ENCODE measurements around the gene SPECC1. TPM values are rescaled to one million over a fixed set of nuclear protein-coding genes. Genes with fewer than 3 reads are reported as not detected.

Gene SPECC1
- total and polyA plus RNA-seq, 10 of the 15 experiments (the other 5 are each of a cell fraction or from before 2014, with no cell fraction given): 6.4 to 40.6 (median 23.9) TPM

GRCh38 chr17:20273741-20274500, 264.8 kb downstream of the SPECC1 start:
- ChIA-PET RAD21 (ENCODE audit: unreplicated experiment) (no interaction called here), CTCF (no interaction called here), SMC1A (ENCODE audit: uncharacterized antibody, unreplicated experiment) (no interaction called here), POLR2A (no interaction called here)
- H3K4me1 ChIP-seq (ENCODE audit: control insufficient read depth, insufficient read depth, low read length): no peaks in the 10 kb centered on the region
- H3K79me2 ChIP-seq (ENCODE audit: control insufficient read depth, insufficient read depth, low read length): no peaks in the 10 kb centered on the region
- in situ Hi-C loops (cut with MboI): no loop called here
- H3K4me2 ChIP-seq (ENCODE audit: control insufficient read depth, insufficient read depth): no peak overlapping the region
- no peaks in the 10 kb centered on the region for H3K27me3 ChIP-seq (replicated peaks in 1 of 2; ENCODE audit: control insufficient read depth in 2 of 2, insufficient read depth in 2 of 2, low read length in 1 of 2)
- H3K4me3 ChIP-seq: no peak overlapping the region
- ATAC-seq: no peak
- FAIRE-seq: no peak
- H3K27ac ChIP-seq (ENCODE audit: control insufficient read depth, insufficient read depth): no peak overlapping the region
- no peak overlapping the region for H2AFZ ChIP-seq (ENCODE audit: control insufficient read depth, low read depth, low read length)
- BruUV-seq (replicated peaks): no TSS peak
- WGBS (ENCODE audit: insufficient coverage, insufficient replicate concordance, low lambda C conversion rate, missing lambda C conversion rate): 92% methylated on average over 8 of the region's 8 CpGs
- TF ChIP-seq SMARCA5 (IDR thresholded peaks at IDR 0.05) (no peak), POLR2AphosphoS2 (IDR thresholded peaks at IDR 0.05; ENCODE audit: low read depth, low read length) (no peak), EGR1 (IDR thresholded peaks at IDR 0.05; ENCODE audit: borderline replicate concordance in 1 of 2, low read depth in 2 of 2, low read length in 2 of 2) (no peak)
- no peaks in the 10 kb centered on the region for H3K9me3 ChIP-seq (replicated peaks; ENCODE audit: control insufficient read depth, insufficient read depth, low read length)
- H3K9ac ChIP-seq (ENCODE audit: control insufficient read depth, insufficient read depth, low read length): no peak overlapping the region
- no peaks in the 10 kb centered on the region for H4K20me1 ChIP-seq (ENCODE audit: control insufficient read depth, insufficient read depth)
- intact Hi-C loops (cut with micrococcal nuclease; ENCODE audit: unreplicated experiment): no loop called here
- DNase-seq (ENCODE audit: low read depth, low spot score): no peak
- no peaks in the 10 kb centered on the region; a peak in 1 of 4 replicates for H3K36me3 ChIP-seq (ENCODE audit: control insufficient read depth in 2 of 2, insufficient read depth in 2 of 2, low read length in 1 of 2)

- FAIRE-seq: no peak
- TF ChIP-seq LARP7 (IDR thresholded peaks at IDR 0.05) (no peak), MEF2B (IDR thresholded peaks at IDR 0.05; ENCODE audit: partially characterized antibody, poor library complexity, severe bottlenecking) (no peak), EGR1 (IDR thresholded peaks at IDR 0.05; ENCODE audit: borderline replicate concordance in 1 of 2, low read depth in 2 of 2, low read length in 2 of 2) (no peak), EED (IDR thresholded peaks at IDR 0.05; ENCODE audit: low read depth) (no peak), MXI1 (IDR thresholded peaks at IDR 0.05; ENCODE audit: low read depth, low read length) (no peak), SKIL (IDR thresholded peaks at IDR 0.05; ENCODE audit: low read depth, poor library complexity, severe bottlenecking) (no peak), KDM1A (IDR thresholded peaks at IDR 0.05; ENCODE audit: borderline replicate concordance) (no peak), KAT2A (conservative IDR thresholded peaks at IDR 0.05; ENCODE audit: control insufficient read depth, low read depth, low read length) (no peak), NFXL1 (IDR thresholded peaks at IDR 0.05; ENCODE audit: borderline replicate concordance) (no peak), FOS (IDR thresholded peaks at IDR 0.05; ENCODE audit: borderline replicate concordance, extremely low read depth, insufficient read length) (no peak), BHLHE40 (IDR thresholded peaks at IDR 0.05; ENCODE audit: borderline replicate concordance in 1 of 2, low read depth in 2 of 2, low read length in 1 of 2) (no peak), BCL11A (IDR thresholded peaks at IDR 0.05; ENCODE audit: low read depth, low read length) (no peak), YY1 (IDR thresholded peaks at IDR 0.05; ENCODE audit: low read depth, low read length) (no peak)
Observed at GRCh38 chr17:20275653-20276052, 266.5 kb downstream of the SPECC1 start.

More at GRCh38 chr17:20275653-20276052, 266.5 kb downstream of the SPECC1 start:
- H3K79me2 ChIP-seq (ENCODE audit: control insufficient read depth, insufficient read depth, low read length): no peaks in the 10 kb centered on the region
- no peaks in the 10 kb centered on the region for H3K27me3 ChIP-seq (replicated peaks in 1 of 2; ENCODE audit: control insufficient read depth in 2 of 2, insufficient read depth in 2 of 2, low read length in 1 of 2)
- H3K4me1 ChIP-seq (ENCODE audit: control insufficient read depth, insufficient read depth, low read length): no peaks in the 10 kb centered on the region
- ChIA-PET CTCF (interaction anchor here (1.1 to 1.4 kb wide), 3 partner anchors 9 to 156 kb away, joined by 3 to 4 read pairs (median 3); no protein-coding TSS in a partner anchor), RAD21 (ENCODE audit: unreplicated experiment) (no interaction called here), POLR2A (no interaction called here), SMC1A (ENCODE audit: uncharacterized antibody, unreplicated experiment) (interaction anchor here (1.3 to 1.6 kb wide), 2 partner anchors 8 to 23 kb away, joined by 3 read pairs; no protein-coding TSS in a partner anchor)
- no peak overlapping the region for H3K4me2 ChIP-seq (ENCODE audit: control insufficient read depth, insufficient read depth)
- WGBS (ENCODE audit: insufficient coverage, insufficient replicate concordance, low lambda C conversion rate, missing lambda C conversion rate): 95% methylated on average over 2 of the region's 2 CpGs
- H3K36me3 ChIP-seq (ENCODE audit: control insufficient read depth in 2 of 2, insufficient read depth in 2 of 2, low read length in 1 of 2): no peaks in the 10 kb centered on the region; a peak in 1 of 4 replicates
- H3K9me3 ChIP-seq (replicated peaks; ENCODE audit: control insufficient read depth, insufficient read depth, low read length): no peaks in the 10 kb centered on the region
- no peak overlapping the region for H3K4me3 ChIP-seq
- BruUV-seq (replicated peaks): no TSS peak
- DNase-seq (ENCODE audit: low read depth, low spot score): no peak
- H3K9ac ChIP-seq (ENCODE audit: control insufficient read depth, insufficient read depth, low read length): no peak overlapping the region
- in situ Hi-C loops (cut with MboI) (no loop called here), intact Hi-C loops (cut with micrococcal nuclease; ENCODE audit: unreplicated experiment) (no loop called here)
- no peak overlapping the region for H2AFZ ChIP-seq (ENCODE audit: control insufficient read depth, low read depth, low read length)
- ATAC-seq: no peak
- no peaks in the 10 kb centered on the region for H4K20me1 ChIP-seq (ENCODE audit: control insufficient read depth, insufficient read depth)
- no peak overlapping the region for H3K27ac ChIP-seq (ENCODE audit: control insufficient read depth, insufficient read depth)
